ENCODE measurements around the gene CSRP1.

- no peak for TF ChIP-seq MYNN (IDR thresholded peaks at IDR 0.05)
- no peak for TF ChIP-seq MYNN (CRISPR knock-in tag; IDR thresholded peaks at IDR 0.05)
- TF ChIP-seq ETV5 (CRISPR knock-in tag; IDR thresholded peaks at IDR 0.05; ENCODE audit: low read depth) = no peak
- TF ChIP-seq FOXK2 (conservative IDR thresholded peaks at IDR 0.05 in 1 of 2, IDR thresholded peaks at IDR 0.05 in 1 of 2; ENCODE audit: low read depth in 2 of 2) = no peak
- TF ChIP-seq, protein P1, sequence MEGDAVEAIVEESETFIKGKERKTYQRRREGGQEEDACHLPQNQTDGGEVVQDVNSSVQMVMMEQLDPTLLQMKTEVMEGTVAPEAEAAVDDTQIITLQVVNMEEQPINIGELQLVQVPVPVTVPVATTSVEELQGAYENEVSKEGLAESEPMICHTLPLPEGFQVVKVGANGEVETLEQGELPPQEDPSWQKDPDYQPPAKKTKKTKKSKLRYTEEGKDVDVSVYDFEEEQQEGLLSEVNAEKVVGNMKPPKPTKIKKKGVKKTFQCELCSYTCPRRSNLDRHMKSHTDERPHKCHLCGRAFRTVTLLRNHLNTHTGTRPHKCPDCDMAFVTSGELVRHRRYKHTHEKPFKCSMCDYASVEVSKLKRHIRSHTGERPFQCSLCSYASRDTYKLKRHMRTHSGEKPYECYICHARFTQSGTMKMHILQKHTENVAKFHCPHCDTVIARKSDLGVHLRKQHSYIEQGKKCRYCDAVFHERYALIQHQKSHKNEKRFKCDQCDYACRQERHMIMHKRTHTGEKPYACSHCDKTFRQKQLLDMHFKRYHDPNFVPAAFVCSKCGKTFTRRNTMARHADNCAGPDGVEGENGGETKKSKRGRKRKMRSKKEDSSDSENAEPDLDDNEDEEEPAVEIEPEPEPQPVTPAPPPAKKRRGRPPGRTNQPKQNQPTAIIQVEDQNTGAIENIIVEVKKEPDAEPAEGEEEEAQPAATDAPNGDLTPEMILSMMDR (IDR thresholded peaks at IDR 0.05 in 2 of 3, conservative IDR thresholded peaks at IDR 0.05 in 1 of 3; ENCODE audit: insufficient read depth in 2 of 3, low read depth in 1 of 3, low read length in 3 of 3) = no peak
- no peak for TF ChIP-seq IRF2 (CRISPR knock-in tag; IDR thresholded peaks at IDR 0.05)
- TF ChIP-seq RFX5 (IDR thresholded peaks at IDR 0.05; ENCODE audit: low read depth, low read length) = no peak
- TF ChIP-seq BCL6 (CRISPR knock-in tag; IDR thresholded peaks at IDR 0.05) = no peak
- TF ChIP-seq NRF1 (conservative IDR thresholded peaks at IDR 0.05 in 1 of 2, IDR thresholded peaks at IDR 0.05 in 1 of 2) = no peak
- TF ChIP-seq ZSCAN29 (IDR thresholded peaks at IDR 0.05) = no peak
- TF ChIP-seq ZNF778 (CRISPR knock-in tag; IDR thresholded peaks at IDR 0.05) = no peak
- no peak for TF ChIP-seq PRPF4 (IDR thresholded peaks at IDR 0.05; ENCODE audit: insufficient read depth, low read depth, low read length, poor library complexity, severe bottlenecking)
- no peak for TF ChIP-seq MAFK (IDR thresholded peaks at IDR 0.05; ENCODE audit: low read length)
- no peak for TF ChIP-seq ZNF561 (CRISPR knock-in tag; conservative IDR thresholded peaks at IDR 0.05)
- TF ChIP-seq SMAD1 (IDR thresholded peaks at IDR 0.05; ENCODE audit: low read depth, low read length, partially characterized antibody) = no peak
These were observed 10.6 kb downstream of the CSRP1 start for GRCh38 chr1:201496296-201496690.
